GM21447 (cell line): Measurements from ENCODE around the gene CACHD1.

ENCODE experiments used
- ATAC-seq: cut with Tn5 transposase; IDR thresholded peaks from one replicate; pipeline ENCODE4 v1.9.1; 2021; ENCODE audit not compliant: unreplicated experiment

Gene CACHD1

DNA sequence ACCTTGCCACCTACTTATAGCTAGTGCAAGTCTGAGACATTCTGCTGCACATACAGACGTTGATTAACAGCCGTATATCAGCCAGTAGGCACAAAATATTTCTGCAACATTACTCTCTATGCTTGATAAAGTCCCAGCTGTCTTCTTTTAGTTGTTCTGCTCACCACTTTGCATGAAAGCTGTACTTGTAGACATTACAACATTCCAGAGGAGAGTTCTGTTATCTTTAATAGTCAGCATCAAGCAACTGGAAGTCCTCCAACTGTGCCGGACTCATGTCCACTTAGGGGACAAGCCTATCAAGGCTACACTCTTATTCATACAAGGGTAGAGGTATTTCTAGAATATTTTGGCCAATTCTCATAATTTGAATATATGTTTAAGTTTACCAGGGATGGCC lies 50.0 kb downstream of the CACHD1 start:
- no peak for ATAC-seq

DNA sequence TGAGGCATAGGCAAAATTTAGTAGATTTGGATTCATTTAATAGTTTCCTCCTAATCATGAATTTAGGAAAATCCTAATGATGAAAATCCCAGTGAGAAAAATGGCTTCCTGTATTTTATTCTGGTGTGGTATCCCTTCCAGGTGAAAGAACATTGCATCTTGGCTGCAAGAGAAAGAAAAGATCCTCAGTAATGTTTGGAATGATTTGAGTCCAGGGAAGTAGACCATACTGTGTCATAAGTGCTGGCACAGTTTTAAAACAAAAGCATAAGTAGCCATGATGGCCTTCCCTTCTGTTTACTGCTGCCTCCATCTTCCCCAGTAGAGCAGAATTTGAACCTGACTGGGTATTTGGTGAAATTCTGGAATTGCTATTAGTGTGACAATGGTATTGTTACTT lies 52.8 kb downstream of the CACHD1 start:
- ATAC-seq, result no peak

DNA sequence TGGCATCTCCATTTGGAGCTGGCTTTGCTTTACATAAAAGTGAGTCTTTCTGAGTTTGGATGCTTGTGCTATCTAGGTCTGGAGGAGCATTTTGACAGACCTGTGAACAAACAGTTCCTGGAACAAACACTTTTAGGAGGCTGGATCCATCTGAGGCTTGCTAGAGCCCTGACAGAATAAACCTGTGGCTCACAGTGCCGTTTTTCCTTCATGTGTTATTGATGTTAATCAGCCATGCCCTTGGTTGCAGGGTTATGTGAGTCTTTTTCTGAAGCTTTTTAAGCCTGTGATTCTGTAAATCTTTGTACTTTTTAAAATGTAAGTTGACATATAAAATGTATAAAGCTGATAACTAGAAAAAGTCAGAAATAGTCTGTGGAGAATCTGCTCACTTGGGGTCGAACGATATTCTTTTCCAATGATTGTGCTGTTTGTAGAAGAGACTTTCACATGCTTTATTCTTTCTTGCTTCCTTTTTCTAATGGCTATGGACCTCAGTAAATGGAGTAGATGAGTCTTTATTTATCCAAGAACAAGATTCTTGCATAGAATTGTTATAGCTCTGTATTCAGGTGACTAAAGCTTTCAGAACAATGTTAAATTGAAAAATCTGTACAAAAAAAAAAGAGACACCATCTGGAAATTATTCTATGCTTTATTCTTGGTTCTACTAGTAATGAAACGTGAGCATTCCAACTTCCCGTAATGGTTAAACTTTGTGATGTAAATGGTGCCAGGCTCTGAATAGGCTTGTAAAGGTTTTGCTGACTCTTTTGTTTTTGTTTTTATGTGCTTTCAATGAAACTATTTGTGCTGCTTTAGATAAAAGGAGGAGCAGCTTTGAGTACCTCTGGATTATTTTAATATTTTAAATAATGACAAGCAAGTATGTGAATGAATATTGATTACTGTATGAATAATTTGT lies 53.7 kb downstream of the CACHD1 start:
- no peak for ATAC-seq

DNA sequence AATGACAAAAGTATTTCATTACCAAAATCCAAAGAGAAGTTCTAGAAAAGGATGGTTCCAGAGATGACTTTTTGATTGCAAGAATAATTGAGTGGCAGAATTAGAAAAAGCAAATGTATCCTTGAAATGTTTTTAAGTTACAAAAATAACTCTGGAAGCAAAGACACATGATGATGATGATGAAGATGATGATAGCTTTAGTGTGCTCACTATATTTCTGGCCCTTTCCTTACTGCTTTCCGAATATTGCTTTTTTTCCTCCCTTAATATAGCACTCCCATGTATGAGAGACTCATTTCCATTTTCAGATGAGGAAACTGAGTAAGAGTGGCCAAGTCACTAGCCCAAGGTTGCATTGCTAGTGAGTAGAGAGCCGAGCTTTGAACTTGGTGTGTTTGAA lies 54.7 kb downstream of the CACHD1 start:
- ATAC-seq, result no peak

DNA sequence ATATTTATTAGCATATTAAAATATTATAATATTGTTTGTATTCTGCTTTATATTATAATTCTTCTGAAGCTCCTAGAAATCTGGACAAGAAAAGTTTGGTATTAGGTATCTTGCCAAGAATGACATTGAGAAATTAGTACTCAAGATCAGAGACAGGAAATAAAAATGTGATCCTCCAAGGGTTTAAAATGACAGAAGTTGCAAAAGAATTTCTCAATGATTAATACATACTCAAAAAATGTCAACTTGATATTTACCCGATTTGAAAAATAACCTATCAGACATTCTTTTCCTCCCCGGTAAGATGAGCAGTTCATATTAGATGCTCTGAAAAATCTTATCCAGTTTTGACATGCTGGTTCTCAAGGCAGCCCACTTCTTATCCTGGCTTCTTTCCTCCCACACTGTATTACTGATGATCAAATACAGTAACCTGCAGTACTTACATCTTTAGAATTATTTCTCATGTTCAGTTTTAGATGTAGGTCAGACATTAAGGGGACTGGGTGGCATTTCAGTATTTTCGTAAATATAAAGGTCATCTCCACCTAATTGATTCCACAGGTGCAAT lies 55.3 kb downstream of the CACHD1 start:
- ATAC-seq, result no peak

DNA sequence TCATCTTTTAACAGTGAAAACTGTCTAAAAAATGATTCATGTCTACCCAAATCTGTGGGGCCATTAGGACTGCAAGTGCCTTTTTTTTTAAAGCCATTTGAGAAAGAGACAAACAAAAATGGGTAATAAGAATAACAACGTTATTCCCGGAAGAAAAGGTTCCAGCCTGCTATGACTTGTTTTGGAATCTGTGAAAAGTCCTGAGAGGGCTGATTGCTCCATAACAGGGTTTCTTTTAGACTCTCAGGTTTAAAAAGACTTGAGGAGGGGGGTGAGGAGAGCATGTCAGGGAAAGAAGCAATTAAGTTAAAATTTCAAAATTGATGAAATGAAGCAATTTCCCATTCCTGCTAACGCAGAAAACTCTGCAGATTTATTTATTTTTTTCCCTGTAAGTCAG lies 56.4 kb downstream of the CACHD1 start:
- ATAC-seq, result no peak

DNA sequence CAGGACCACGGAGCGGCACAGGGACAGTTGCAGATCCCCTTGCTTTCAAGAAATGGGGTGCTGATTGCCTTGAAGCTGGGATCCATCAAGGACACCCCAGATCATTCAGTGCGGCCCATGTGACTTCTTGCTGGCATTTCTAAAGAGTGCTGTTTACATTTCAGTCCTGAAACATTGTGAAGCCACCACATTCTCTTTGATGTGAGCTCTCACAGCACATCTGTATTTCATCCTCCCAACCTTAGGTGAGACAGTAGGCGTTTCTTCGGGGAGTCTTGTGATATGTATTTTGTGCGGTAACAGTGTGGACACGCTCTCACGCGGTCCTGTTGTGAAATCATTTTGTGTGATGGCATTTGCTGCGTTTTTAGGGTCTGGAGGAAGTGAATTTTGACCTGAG lies 57.2 kb downstream of the CACHD1 start:
- ATAC-seq, result no peak

DNA sequence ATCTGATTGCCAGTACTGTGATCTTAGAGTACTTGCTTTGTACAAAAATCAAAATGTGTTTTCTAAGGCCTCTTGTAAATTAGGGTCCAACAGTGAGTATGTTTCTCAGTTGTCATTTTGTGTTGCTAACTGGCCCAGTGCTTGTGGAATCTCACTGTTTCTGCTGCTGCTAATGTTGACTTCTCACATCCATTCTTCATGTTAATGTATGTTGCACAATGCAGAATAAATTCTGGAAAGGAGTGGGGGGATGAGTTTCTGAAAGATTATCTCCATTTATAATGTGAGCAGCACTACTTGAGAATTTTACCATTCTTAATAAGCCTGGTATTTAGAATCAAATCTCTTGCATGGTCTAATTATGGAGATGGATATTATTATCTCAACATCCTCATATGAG lies 57.9 kb downstream of the CACHD1 start:
- ATAC-seq, result no peak

DNA sequence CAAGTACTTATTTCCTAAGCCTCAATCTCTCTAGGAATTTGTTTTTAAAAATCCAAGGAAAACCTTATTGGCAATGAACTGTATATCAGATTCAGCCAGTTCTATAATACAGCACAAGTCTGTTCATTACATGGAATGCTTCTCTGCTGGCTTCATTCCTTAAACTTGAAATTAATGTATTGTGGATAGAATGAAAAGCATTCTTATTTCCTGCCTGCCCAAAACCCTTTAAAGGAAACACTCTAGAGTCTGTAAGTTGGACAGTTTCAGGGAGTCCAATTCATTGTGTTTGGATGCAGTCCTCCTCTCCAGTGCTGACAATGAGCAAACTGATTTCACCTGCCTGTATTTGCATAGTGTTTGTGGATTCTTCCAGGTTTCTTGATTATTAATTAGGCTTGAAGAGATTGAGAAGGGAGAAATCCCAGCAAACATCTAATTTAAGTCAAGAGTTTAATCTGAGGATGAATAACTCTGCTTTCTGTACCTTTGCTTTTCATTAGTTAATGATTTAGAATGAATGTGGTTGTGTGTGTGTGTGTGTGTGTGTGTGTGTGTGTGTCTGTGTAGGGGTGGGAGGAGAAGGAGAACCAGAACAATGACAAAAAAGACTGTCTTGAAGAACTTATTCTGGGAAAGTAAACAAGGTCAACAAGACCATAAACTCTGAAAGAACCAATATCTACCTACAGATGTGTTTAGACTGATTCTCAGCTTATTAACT lies 61.2 kb downstream of the CACHD1 start:
- no peak for ATAC-seq

DNA sequence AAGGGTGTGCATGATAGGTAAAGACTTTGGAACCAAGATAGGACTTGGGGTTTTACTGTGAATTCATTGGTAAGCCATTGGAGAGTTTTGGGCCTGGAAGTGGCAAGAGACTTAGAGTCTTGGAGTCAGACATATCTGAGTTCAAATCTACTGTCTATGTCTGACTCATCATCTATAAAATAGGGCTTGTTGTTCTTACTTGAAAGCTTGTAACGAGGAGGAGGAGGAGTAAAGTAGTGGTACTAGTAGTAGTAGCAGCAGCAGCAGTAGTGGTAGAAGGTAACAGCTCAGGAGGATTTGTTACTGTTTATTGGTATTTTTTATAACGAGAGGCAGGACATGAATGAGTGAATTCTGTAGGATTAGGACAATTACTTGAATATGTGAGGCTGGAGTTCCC lies 62.7 kb downstream of the CACHD1 start:
- ATAC-seq, result no peak

DNA sequence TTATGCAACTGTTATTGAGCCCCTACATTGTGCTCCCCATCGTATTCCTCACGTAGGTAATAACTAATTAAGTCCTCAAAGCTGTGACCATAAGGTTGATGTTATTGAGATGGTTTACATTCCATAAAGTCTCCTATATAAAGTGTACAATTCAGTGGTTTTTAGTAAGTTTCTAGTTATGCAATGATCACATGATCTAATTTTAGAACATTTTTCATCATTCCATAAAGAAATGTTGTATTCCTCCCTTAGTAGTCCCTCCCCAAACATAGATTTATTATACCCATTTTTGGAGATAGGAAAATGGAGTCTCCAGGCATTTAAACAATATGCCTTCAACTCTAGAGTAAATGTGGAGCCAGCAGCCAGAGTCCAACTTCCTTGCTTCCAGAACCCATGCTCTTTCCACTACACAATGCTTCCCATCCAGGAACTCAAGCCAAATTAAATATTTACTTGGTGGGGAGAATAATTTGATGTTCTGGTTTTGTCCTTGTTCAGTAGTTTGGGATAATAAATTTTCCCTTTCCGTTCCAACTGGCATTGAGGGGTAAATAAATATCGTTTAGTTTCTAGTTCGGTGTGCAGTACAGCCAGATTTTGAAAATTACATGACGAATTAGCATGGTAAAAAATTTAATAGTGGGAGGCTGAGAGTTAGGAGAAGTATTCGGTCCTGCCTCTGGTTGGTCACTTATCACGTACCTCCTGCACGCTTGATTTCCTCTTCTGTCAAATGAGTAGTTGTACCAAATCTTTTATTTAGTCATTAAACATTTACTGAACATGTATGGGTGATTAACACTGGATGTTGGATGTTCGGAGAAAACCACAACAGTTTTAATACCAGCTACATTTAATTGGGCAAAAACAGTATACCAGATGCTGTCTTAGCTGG lies 66.3 kb downstream of the CACHD1 start:
- no peak for ATAC-seq

DNA sequence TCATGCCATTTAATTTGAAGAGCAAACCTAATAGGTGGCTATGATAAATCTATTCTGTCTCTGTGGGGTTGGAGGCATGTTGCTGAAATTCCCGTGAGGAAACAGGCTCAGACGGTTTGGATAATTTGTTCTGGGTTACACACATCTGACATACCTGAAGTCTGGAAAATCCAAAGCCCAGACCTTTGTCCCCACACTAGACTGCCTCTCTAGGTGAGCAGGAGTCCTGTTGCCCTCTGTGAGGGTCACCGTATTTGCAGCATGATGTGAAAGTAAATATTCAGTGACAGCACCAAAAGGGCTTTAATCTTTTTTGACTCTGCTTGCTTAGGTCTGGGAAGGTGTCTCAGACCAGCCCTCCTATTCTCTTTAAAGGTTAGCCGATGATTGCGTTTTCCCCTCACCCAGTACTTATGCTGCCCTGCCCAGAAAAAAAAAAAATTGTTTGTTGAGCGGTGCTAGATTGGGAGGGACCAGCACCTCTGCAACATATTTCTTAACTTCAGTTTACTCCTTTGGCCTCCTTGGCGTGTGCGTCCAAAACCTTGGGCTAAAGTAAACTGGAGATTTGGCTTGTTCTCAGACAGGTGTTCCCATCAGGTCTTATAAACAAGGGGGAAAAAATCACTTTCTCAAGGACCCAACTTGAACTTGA lies 67.0 kb downstream of the CACHD1 start:
- no peak for ATAC-seq

DNA sequence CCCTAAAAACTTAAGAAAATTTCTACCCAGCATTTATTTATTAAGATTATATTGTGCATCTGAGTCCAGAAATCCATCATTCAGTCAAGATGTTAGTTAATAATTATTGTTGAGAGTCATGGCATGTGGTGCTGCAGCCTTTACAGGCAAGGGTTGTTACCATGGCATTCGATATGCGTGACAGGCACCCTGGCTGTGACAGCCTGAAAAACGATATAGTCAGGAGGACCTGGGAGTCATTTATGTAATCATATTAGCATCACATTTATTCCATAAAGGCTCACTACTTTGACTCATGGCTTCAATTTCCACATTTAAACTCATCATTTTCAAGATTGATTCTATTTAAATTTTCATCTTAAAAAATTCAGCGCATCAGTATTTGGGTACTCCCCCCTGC lies 68.0 kb downstream of the CACHD1 start:
- ATAC-seq, result no peak

DNA sequence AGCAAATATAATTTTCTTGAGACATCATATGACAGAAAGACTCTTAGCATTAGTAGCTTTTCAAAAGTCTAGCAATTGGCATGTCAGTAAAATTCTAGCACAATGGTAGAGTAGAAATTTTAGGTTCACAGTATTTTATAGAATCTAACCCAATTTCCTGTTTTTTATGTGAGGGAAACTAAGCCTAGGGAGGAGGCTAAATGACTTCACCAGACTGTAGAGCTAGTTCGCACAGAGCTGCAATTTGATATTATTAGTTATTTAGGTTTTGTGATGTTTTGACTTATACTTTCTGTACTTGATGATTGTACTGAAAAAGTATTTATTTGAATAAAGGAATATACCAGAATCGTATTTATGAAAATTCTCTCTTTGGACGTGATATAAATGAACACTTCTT lies 68.5 kb downstream of the CACHD1 start:
- ATAC-seq, result no peak

DNA sequence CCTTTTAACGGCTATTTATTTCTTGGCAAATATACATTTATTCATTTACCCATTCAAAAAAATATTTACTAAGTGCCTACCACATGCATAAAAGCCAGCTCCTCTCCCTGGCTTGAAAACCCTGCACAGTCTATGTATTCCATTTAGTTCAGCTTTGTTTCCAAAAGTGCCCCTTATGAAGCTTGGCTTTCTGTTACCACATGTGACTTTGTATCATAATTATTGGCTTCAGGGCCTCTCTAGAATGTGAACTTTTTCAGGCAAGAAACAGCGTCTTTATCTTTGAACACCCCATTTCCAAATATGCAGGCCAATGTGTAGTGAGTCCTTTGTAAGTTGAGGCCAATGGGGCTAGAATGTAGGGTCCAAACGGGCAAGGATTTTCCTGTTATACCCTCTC lies 69.4 kb downstream of the CACHD1 start:
- no peak for ATAC-seq

DNA sequence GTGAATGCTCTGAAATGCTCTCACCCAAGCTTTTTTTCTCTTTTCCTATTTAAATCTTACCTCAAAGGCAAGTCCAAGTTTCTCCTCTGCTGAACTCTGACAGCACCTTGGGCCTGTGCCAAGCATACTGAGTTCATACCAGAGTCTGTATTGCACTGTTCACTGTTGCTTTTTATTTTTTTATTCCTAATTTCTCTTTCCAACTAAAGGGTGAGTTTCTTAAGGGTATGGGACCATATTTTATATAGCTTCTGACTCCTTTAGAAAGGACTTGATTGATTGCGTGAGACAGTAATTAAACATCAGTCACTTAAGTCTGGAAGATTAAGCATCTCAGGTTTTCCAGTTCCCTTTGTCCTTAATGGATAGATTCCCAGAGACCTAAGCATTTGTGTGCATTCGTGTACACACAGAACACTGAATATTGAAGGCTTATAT lies 69.9 kb downstream of the CACHD1 start:
- no peak for ATAC-seq

DNA sequence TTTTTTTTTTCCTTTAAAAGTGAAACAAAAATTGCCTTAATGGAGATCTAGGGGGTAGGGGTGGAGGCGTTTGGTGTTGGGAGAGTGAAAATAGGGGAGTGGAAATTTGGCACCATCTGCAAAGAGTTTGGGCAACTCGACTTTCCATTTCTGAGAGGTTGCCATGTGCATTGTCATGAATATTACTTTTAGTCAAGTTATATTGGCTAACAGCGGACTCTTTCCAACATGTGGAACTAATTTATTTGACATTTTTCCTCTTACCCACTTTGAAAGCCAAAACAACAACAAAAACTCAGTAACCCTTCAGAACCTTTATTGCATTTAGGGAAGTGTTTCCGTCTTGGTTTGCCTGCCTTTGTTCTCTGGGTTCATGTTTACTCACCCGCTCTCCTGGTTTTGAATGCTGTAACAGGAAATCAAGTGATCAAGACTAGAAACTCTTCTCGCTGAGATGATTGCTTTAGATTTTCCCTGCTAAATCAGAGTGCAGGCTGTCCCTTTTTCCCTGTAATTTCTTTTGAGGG lies 70.4 kb downstream of the CACHD1 start:
- ATAC-seq, result no peak

DNA sequence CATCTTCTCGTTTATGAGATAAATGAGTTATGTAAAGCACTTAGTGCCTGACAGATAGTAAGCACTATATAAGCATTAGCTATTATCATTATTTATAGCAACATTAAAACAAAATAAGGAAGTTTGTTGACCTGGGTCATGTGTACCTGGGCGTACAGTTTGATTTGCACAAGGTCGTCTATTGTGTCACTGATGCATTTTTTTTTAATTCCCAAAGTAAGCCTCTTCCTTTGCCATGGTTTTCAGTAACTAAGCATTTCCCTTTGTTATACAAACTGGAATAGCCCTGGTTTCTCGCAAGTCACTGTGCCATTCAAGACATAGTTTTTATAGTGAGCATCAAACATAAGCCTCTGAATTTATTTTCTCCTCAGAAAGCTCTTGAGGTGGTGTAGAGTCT lies 72.2 kb downstream of the CACHD1 start:
- no peak for ATAC-seq

DNA sequence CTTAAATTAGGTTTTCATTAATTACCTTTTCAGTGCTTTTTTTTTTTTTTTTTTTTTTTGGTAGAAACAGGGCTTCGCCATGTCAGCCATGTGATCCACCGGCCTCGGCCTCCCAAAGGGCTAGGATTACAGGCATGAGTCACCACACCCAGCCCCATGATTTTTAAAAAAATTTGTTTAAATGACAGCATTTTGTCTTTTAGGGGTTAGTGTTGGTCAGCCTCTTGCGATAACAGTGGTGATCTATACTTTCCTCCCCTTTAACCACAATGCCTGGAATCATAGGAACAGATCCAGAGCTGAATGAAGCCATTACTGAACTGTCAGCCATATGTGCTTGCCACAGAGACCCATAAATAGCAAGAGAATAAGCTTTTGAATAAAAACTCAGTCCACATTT lies 73.9 kb downstream of the CACHD1 start:
- ATAC-seq, result no peak

DNA sequence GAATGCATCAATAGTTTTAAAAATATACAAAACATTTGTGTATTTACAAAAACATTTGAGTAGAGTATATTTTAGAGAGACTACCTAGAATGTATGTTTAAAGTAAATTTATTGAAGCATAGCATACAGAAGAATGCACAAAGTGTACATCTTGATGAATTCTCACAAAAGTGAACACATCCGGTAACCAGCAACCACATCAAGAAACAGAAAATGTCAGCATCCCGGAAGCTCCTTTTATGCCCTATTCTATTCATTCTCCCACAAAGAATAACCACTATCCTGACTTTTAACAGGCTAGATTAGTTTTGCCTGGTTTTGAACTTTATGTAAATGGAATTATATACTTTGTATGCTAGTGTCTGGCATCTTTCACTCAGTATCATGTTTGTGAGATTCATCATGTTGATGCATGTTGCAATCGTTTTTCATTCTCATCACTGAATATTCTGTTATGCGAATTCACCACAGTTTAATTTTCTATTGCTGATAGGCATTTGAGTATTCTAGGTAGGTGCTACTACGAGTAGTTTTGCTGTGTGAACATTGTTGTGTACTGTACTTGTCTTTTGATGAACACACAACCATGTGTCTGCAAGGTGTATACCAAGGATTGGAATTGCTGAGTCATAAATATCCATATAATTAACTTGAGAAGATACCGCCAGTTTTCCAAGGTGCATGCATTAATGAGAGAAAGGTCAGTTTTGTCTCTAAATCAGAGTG lies 75.4 kb downstream of the CACHD1 start:
- no peak for ATAC-seq
